SHP77 (cell line): ENCODE data around the gene CEP135.
"Not testable (repeated sequence)": the region's sequence is repeated elsewhere in the genome, so short reads cannot be mapped to it uniquely, and the experiment has no call there.

Source experiments
- DNase-seq, 2 experiments: peaks; one replicate each; lab custom pipeline; 2025; lab: John Stamatoyannopoulos, UW

CEP135 gene

DNA sequence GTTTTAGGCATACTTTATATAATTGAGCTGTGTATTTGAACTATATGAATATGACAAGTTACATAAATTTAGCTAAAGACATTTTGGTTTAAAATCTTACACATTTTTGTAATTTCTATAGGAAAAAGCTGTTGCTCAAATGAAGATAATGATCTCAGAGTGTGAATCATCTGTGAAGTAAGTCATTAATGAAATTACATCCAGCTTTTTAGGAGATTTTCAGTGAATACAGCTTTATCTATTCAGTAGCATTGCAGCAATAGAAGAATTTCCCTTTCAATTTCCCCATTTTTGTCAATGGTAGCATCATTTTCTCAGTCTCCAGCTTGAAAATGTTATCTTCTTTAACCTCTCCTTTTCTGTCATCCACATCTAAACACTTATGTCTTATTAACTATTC, 59.5 kb downstream of the CEP135 start:
- no peak for DNase-seq

DNA sequence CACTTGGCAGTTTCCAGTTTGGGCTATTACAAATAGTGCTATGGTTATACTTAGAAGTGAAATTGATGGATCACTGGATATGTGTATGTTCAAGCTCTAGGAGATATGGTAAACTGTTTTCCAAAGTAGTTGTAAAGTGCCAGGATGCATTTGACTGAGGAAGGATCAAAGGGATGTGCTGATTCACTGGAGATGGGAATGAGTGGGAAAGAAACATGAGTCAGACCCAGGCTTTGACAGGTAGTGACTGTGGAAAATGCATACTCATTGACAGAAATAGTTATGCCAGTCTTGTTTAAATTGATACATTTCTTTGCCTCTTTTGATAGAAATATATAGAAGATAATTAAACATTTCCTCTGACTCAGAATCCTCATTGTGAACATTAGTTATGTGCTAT, 77.9 kb downstream of the CEP135 start:
- no peak for DNase-seq

DNA sequence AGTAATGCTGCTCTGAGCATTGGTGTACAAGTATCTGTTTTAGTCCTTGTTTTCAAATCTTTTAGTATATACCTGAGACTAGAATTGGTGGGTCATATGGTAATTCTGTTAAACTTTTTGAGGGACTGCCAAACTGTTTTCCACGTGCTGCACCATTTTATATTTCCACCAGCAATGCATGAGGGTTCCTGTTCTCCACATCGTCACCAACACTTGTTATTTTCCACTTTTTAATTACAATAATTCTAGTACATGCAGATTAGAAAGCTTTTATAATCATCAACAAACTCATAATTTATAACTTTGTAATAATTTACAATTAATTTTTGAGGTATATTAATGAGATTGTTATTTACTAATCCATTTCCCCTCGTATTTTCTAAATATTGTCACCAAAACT, 79.4 kb downstream of the CEP135 start:
- DNase-seq = no peak

DNA sequence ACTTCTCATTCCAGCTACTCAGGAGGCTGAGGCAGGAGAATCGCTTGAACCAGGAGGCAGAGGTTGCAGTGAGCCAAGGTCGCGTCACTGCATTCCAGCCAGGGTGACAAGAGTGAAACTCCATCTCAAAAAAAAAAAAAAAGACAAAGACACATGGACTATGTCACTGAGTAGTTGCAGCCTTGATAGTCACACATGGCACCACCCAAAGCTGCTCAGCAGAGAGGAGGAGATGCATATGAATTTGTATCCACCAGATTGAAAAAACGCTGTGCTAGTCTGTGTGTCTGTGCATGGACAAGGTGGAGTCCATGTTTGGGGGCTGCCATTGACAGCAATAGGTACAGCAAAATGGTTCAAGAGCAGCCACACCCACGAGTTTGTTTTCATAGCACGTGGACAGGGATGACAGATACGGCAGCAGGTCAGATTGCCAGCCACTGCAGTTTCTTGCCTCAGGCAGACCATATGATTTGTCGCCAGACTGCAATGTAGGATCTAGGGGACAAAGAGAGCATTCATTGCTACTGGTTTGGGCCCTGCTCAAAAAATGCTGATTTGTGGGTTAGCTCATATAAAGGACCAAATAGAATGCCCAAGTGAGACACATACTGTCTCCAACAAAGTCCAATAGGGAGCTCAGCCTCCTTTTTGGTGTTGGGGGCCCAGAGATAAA, 89.9 kb downstream of the CEP135 start:
- DNase-seq = no peak

DNA sequence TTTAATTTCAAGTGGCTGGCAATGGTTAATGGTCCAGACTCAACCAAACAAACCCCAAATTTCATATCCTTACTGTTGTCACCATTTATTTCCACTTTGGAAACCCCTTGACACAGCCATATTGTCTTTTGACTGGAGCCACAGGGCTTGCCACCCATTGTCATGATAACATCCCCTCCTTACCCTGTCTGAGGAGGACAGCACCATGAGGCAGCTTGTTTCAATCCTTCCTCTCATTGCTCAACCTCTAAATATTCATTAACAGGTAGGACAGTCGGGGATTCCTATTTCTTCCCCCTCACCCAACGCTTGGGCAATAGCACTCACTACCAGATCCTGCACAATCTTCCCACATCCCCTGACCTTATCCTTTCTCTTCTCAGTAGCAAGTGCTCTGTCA, 92.1 kb downstream of the CEP135 start:
- no peak for DNase-seq

DNA sequence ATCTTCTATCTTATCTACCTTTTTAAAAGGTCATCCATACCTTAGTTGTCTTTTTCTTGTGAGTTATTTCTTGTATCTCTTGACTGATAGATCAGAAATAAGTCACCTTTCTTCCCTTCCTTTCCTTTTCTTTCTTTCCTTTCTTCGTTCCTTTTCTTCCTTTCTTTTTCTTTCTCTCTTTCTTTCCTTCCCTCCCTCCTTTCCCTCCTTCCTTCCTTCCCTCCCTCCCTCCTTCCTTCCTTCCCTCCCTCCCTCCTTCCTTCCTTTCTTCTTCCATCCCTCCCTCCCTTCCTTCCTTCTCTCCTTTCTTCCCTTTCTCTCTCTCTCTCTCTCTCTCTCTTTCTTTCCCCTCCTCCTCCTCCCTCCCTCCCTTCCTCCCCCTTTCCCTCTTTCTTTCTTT, 93.5 kb downstream of the CEP135 start:
- no peak for DNase-seq

DNA sequence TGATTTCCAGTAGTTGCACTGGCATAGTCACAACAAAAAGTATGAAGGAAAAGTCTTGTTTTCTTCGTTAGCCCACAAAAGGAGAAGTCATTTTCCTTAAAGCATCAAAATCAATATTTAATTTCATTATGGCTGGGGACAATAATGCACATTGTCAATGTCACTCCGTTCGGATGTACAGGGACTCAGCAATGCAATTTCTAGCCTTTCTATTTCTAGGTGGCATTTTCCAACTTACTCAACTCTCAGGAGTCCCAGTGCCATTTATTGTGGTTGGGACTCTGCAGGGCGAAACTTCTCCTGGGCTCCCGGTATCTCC, 99.6 kb downstream of the CEP135 start:
- DNase-seq = no peak

DNA sequence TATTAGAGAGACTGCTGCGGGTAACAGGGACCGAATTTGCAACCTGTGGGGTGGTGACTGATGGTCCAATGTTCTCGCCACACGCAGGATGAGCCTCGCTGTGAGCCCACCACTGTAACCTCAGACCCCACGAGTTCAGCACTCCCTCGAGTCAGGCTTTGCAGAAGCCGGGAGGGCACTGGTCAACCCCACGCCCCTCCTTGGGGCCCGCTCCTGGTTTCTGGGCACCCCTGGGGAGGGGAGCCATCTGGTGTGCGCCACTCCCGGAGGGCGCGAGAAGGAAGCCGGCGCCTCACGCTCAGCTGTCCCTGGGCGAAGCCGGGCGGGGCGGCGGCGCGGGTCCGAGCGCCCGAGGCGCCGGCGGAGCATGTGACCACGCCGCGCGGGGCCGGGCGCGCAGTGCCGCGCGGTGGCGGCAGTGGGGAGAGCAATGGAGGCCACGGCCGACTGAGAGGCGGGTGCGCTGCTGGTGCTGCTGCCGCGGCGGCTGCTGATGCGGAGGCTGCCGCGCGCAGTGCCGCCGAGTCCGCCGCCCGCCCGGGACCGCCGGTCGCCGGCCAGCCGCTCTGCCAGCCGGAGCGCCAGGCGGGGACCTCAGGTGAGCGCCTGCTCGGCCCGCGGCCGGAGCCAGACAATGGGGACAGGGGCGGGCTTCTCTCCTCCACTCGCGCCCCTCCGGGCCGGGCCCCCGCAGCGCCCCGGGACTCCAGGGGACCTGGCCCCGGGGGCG, 100.1 kb downstream of the CEP135 start:
- DNase-seq = peak; percentile 74 to 86

DNA sequence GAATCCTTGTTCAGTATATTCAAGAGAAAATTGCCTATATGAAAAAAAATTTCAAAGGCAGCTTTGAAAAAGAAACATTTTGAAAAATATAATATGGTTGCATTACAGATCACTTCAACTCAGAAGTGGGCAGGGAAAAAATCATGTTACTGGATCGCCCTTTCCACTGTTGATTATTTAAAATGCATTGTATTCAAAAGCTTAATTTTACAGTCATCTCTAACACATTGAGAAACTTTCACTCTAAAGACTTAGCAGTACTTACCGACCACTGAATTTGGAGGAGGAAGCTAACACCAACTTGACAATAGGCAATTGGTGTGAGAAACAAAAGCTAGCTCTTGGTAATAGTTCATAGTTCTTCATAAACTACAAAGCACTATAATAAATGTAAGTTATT, 101.9 kb downstream of the CEP135 start:
- no peak for DNase-seq

DNA sequence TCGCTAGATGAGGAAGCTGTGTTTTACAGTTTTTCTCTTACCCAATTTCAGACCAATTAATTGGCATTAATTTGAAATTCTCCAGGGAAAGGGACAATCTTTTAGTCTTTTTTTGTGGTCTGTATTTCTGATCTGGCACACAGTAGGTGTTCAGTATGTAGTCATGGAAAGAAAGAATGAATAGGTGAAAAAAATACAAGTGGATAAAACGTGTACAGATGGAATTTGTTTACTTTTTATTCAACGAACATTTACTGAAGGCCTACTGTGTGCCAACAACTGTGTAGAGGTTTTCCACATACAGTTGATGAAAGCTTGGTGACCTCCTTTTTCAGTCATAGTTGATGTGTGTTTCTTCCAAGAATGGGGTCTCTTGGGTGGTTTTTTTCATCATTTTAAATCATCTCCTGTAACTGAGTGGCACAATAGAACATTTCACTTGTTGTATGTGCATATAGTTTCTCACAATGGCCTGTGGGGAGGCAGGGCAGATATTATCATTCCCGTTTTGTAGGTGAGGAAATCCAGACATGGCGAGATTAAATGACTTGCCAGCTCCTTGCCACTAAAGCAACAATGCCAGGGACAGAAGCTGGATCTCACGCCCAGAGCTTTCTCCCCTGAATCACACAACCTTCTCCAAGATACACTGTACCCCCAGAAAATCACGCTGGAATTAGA, 102.4 kb downstream of the CEP135 start:
- DNase-seq = no peak

DNA sequence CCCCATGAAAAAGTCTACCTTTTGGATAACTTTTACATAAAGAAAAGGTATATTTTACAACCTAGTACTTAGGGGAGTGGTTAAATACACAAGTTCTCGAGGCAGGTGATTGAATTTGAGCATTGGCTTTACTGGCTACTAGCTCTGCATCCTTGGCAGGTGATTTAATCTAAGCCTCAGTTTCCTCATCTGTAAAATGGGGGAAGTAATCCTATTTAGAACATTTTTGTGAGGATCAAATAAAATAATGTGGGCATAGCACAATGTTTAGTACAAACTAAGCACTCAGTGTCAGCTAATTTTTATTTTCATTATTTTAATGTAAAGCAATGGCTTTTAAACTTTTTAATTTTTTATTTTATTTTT, 102.9 kb downstream of the CEP135 start:
- DNase-seq = no peak

DNA sequence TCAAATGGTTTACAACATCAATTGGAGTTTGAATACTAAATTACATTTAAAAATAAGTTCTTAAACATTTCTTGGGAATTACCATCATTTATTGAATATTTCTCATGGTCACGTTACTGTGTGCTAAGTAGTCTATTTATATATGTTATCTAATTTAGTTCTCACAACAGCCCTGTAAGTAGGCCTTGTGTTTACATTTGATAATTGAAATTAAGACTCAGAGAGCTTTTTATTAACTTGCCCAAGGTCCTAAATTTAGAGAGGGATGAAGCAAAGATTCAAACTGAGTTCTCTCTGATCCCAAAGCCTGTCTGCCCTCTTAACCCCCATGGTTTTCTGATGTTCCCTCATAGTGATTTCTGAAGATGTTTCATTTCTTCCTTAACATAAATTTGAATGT, 103.7 kb downstream of the CEP135 start:
- DNase-seq = no peak

DNA sequence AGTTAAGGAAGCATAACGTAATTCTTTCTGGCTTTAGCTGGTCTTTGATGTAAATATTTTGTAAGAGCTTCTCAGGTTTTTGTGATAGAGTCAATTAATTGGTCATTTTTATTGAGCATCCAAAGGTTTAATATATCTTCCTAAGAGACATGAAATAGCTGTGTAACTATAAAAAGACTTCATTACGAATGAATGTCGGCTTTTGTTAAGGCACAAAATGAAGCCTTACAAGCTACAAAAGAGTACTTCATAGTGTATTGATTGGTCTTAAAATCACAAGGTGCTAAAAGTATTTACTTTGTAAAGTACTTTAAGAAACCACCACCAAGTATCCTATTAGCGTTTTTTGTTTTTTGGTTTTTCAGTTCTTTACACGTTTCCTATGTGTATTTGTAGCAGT, 104.2 kb downstream of the CEP135 start:
- no peak for DNase-seq

DNA sequence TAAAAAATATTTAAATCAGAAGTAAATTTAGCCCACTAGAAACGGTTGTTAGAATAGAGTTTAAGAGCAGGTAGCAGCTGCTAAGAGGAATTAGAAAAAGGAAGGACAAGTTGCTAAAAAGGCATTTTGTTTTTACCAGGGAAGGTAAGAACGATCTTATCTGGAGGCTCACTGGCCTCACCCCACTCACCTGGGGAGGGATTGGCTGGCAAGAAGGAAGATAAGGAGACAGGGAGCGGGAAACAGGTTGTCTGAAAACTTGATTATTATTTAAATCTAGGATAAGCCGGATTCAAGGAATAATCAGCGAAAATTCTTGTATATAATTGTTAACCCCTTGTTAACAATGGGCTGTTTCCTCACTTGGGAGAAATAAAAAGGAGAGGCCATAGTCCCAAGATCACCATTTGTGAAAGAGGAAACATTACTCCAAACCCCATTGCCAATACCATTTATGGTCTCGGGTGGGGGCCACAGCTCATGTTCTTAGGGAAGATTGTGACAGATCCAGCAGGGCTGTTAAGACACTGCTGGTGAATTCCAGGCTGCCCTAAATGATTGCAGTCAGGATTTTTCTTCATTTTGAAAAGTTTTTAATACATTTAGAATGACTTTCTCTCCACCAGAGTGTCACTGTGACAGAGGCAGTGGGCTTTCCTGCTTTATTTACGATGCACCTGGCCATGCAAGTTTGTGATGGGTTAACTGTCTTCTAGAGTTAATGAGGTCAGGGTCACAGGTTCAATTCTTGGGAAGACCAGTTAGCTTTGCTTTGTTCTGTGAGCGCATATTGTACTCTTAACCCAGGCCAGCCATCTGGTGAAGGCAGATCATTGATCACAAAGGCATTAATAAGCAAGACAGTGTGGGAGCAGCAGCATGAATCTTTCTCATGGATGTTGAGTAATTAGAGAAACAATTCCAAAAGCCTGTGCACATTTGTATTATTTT, 106.6 kb downstream of the CEP135 start:
- no peak for DNase-seq

DNA sequence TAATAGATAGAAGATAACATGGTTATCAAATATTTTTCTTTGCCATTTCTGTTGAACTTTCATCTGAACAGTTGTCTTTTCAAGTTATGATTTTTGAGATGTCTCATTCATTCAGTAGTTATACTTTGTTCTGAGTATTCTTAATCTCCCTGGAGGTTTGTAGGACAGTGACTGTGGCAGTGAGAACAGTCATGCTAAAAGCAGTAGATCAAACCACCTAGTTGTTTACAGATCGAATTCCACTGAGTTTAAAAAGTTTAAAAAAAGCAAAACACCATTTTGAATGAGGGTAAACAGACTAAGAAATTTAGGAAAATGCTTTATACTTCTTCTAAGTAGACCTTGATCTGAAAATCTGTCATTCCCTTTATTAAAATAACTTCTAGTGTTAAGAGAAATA, 107.2 kb downstream of the CEP135 start:
- no peak for DNase-seq

DNA sequence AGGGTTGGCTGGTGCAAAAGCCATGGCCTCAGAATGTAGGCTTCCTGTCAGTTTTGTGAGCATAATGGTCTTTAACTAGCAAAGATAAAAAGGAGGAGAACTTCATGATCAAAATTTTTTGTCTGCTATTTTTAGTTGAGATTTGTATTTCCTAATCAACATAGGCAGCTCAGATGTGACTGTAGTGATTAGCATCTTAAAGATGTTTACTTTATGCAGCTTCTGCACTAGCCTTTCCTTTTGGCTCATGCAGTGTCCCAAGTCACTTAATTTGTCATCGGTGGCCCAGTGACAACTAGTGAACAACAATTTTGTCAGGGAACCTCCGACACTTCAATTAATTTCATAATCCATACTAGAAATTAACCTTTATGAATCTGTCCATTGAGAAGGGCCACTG, 109.8 kb downstream of the CEP135 start:
- no peak for DNase-seq

DNA sequence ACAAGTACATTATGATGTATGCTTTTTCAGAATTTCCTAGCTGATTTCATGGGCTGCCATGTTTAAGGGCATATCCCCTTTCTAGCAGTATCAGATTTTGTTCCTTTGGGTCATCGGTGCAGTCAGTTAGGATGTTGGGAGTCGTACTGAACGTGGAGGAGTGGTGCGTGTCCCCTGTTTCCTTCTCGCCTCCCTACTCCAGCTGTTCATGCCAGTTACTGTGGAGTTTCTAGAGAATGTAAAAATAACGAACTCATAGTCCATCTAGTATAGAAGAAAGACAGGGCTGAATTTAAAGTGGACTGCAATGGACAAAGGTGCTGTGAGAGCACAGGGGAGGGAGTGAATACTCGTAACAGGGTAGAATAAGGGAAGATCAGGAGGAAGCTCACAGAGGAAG, 111.3 kb downstream of the CEP135 start:
- DNase-seq = no peak

DNA sequence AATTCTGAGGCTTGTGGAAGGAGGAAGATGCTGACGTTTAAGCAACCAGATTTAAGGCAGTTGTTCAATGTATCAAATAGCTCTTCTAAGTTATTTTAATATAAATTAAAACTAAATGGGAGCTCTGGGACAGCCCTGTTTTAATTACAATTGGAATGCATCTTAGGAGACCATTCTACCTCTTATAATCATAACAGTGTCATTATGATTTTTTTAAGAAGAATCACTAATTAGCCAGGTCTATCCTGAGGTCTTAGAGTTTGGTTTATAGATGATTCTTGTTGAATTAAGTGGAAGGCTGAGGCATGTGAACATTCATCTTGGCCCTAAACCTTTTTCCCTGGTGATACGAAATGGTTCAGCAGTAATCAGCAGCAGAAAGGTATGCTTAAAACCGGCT, 113.4 kb downstream of the CEP135 start:
- DNase-seq = no peak

DNA sequence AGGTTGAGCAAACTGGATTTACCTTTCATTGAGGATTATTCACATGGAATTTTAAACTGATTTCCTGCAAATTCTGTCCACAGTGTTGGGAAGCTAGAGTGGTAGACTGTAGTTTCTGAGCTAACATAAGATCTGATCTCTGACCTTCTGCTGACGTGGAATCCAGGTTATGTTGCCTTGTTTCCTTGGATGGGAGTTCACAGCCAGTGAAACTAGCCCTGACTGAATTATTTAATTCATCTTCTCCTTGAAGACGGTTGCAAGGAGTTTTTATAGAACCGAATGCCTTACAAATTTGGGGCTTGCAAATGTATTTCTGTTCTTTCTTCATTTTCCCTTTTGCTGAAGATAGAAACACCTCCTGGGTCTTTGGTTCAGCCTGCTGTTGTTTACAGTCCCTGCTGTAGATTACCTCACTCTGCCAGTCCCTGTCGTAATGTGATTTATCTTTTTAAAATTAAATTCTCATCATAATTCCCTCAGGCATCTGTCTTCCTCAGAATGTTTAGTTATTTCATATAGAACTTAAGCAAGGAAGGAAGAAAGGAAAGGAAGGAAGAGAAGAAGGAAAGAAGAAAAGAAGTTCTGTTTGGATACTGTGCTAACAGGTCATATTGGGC, 113.9 kb downstream of the CEP135 start:
- DNase-seq = no peak

DNA sequence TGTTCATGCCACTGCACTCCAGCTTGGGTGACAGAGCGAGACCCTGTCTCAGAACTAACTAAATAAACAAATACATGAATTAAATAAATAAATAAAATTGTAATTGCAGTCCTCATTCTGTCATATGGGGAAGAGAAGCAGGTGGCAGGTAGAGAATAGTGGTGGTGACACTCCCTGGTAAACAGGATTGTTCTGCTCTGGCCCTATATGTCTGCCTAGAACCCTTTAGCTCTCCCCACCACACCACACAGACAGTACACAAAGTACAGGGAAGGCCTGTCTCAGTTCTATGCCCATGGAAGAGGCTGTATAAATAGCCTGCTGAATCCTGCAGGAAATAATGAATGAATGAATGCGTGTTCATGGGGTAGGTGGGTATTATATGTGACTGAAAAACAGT, 117.7 kb downstream of the CEP135 start:
- DNase-seq = no peak

DNA sequence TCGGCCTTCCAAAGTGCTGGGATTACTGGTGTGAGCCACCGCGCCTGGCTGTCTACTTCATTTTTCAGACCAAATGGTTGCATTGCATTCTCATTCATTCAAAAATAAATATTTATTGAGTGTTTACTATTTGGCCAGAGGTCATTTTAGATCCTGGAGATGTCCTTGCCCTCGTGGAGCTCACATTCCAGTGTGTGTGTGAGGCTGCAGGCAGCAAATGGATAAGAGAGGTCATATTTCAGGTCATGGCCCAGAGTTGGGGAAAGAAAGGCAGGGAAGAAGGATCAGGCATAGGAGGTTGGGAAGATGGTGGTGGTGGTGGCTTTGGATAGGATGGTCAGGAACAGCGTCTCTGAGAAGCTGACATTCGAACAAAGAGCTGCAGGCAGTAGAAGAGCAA, 119.1 kb downstream of the CEP135 start:
- DNase-seq = no peak

DNA sequence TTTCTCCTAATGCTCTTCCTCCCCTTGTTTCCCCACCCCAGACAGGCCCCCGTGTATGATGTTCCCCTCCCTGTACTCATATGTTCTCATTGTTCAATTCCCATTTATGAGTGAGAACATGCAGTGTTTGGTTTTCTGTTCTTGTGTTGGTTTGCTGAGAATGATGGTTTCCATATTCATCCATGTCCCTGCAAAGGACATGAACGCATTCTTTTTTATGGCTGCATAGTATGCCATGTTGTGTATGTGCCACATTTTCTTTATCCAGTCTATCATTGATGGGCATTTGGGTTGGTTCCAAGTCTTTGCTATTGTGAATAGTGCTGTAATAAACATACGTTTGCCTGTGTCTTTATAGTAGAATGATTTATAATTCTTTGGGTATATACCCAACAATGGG, 124.0 kb downstream of the CEP135 start:
- not testable (repeated sequence) for DNase-seq
